Astrocyte (in vitro differentiated cells and primary cell): Measurements from ENCODE around the gene PPM1M.

Source experiments
- CTCF ChIP-seq: IDR thresholded peaks from 2 replicates; pipeline ENCODE4 v1.5.1; 2011; ENCODE audit warnings: low read depth, mild to moderate bottlenecking, inconsistent platforms, low read length, moderate library complexity; ENCODE audit not compliant: insufficient read depth
- EZH2 ChIP-seq: IDR thresholded peaks from 2 replicates; pipeline ENCODE4 v1.6.1; 2012; ENCODE audit warnings: mild to moderate bottlenecking, low read length, inconsistent platforms; ENCODE audit not compliant: insufficient read depth

- TF ChIP-seq CTCF (no peak), EZH2 (no peak)
Measured at GRCh38 chr3:52293491-52294319, 48.1 kb downstream of the PPM1M start.
